Activated naive CD4-positive, alpha-beta T cell treated with anti-CD3 and anti-CD28 coated beads, Interleukin-2, amount 50 U/mL, for 24 hours (primary cell): Measurements from ENCODE around the gene KCNG4.
A peak's percentile ranks its signal among the peaks of the same experiment; 100 is the strongest.

Experiments
- H3K27ac Mint-ChIP-seq: one replicate; pipeline ENCODE4 v1.8.0; 2021; ENCODE audit warnings: mild to moderate bottlenecking, mixed read lengths
- H3K27me3 Mint-ChIP-seq: one replicate; pipeline ENCODE4 v1.8.0; 2021; ENCODE audit warnings: mixed read lengths
- H3K36me3 Mint-ChIP-seq: one replicate; pipeline ENCODE4 v1.8.0; 2021; ENCODE audit warnings: mixed read lengths
- H3K4me1 Mint-ChIP-seq: one replicate; pipeline ENCODE4 v1.8.0; 2021; ENCODE audit warnings: mixed read lengths
- H3K4me3 Mint-ChIP-seq: one replicate; pipeline ENCODE4 v1.8.0; 2021; ENCODE audit warnings: mild to moderate bottlenecking, mixed read lengths
- H3K9me3 Mint-ChIP-seq: one replicate; pipeline ENCODE4 v1.8.0; 2021; ENCODE audit warnings: mixed read lengths

KCNG4 gene

GRCh38 chr16:84193480-84193879 is 46.3 kb downstream of the KCNG4 start:
- Mint-ChIP-seq H3K9me3 (no peaks in the 10 kb centered on the region), H3K4me3 (peak overlapping the region; percentile 76), H3K36me3 (no peaks in the 10 kb centered on the region), H3K27me3 (no peaks in the 10 kb centered on the region), H3K4me1 (peaks cover 18% of the 10 kb centered on the region), H3K27ac (peak overlapping the region; percentile 2)

GRCh38 chr16:84191466-84191865 is 48.3 kb downstream of the KCNG4 start:
- Mint-ChIP-seq H3K36me3 (no peaks in the 10 kb centered on the region), H3K27me3 (no peaks in the 10 kb centered on the region), H3K27ac (no peak overlapping the region), H3K4me3 (no peak overlapping the region), H3K9me3 (no peaks in the 10 kb centered on the region), H3K4me1 (peaks cover 21% of the 10 kb centered on the region)

- H3K4me1 Mint-ChIP-seq = peaks cover 24% of the 10 kb centered on the region
- H3K9me3 Mint-ChIP-seq = no peaks in the 10 kb centered on the region
- no peaks in the 10 kb centered on the region for H3K27me3 Mint-ChIP-seq
- H3K27ac Mint-ChIP-seq = no peak within 1 kb of the TSS
- no peak within 1 kb of the TSS for H3K4me3 Mint-ChIP-seq
- H3K36me3 Mint-ChIP-seq = no peaks in the 10 kb centered on the region
These were observed 49.0 kb downstream of the KCNG4 start, which contains the start of gene ADAD2 for GRCh38 chr16:84190731-84191388. Gene ADAD2 (plus strand): TSS chr16:84191157. CDS start chr16:84191231, 74 bp downstream.

GRCh38 chr16:84186685-84187437 is 53.0 kb downstream of the KCNG4 start, which contains the start of gene TAF1C:
Gene TAF1C (minus strand): TSS chr16:84187057. CDS start chr16:84184988, 2,069 bp downstream.
- peak within 1 kb of the TSS; percentile 94 for H3K4me3 Mint-ChIP-seq
- H3K4me1 Mint-ChIP-seq = peaks cover 23% of the 10 kb centered on the region
- no peaks in the 10 kb centered on the region for H3K27me3 Mint-ChIP-seq
- no peaks in the 10 kb centered on the region for H3K9me3 Mint-ChIP-seq
- H3K27ac Mint-ChIP-seq = peak within 1 kb of the TSS; percentile 90
- peaks cover 2% of the 10 kb centered on the region for H3K36me3 Mint-ChIP-seq

- peak overlapping the region; percentile 56 for H3K27ac Mint-ChIP-seq
- H3K4me3 Mint-ChIP-seq = peak overlapping the region; percentile 94
- no peaks in the 10 kb centered on the region for H3K9me3 Mint-ChIP-seq
- H3K4me1 Mint-ChIP-seq = peaks cover 23% of the 10 kb centered on the region
- H3K36me3 Mint-ChIP-seq = peaks cover 4% of the 10 kb centered on the region
- H3K27me3 Mint-ChIP-seq = no peaks in the 10 kb centered on the region
These were observed 55.0 kb downstream of the KCNG4 start for GRCh38 chr16:84184775-84185174.

GRCh38 chr16:84183911-84184591 is 55.8 kb downstream of the KCNG4 start:
- Mint-ChIP-seq H3K4me1 (peaks cover 23% of the 10 kb centered on the region), H3K36me3 (peaks cover 4% of the 10 kb centered on the region), H3K27me3 (no peaks in the 10 kb centered on the region), H3K27ac (no peak overlapping the region), H3K4me3 (peak overlapping the region; percentile 94), H3K9me3 (no peaks in the 10 kb centered on the region)

GRCh38 chr16:84183572-84183875 is 56.3 kb downstream of the KCNG4 start:
- Mint-ChIP-seq H3K4me3 (no peak overlapping the region), H3K4me1 (peaks cover 23% of the 10 kb centered on the region), H3K36me3 (peaks cover 4% of the 10 kb centered on the region), H3K27ac (no peak overlapping the region), H3K27me3 (no peaks in the 10 kb centered on the region), H3K9me3 (no peaks in the 10 kb centered on the region)

- peaks cover 5% of the 10 kb centered on the region for H3K36me3 Mint-ChIP-seq
- no peaks in the 10 kb centered on the region for H3K9me3 Mint-ChIP-seq
- H3K4me1 Mint-ChIP-seq = peaks cover 27% of the 10 kb centered on the region
- H3K4me3 Mint-ChIP-seq = no peak overlapping the region
- no peaks in the 10 kb centered on the region for H3K27me3 Mint-ChIP-seq
- H3K27ac Mint-ChIP-seq = no peak overlapping the region
These were observed 56.9 kb downstream of the KCNG4 start for GRCh38 chr16:84182680-84183571.

- Mint-ChIP-seq H3K4me3 (no peak overlapping the region), H3K27ac (no peak overlapping the region)
These were observed 57.7 kb downstream of the KCNG4 start for GRCh38 chr16:84182104-84182503.

GRCh38 chr16:84181144-84181915 is 58.5 kb downstream of the KCNG4 start:
- Mint-ChIP-seq H3K9me3 (no peaks in the 10 kb centered on the region), H3K27me3 (no peaks in the 10 kb centered on the region), H3K27ac (no peak overlapping the region), H3K36me3 (peaks cover 7% of the 10 kb centered on the region), H3K4me3 (no peak overlapping the region), H3K4me1 (peaks cover 28% of the 10 kb centered on the region)

More at GRCh38 chr16:84182104-84182503, 57.7 kb downstream of the KCNG4 start:
- H3K4me1 Mint-ChIP-seq = peaks cover 31% of the 10 kb centered on the region
- H3K36me3 Mint-ChIP-seq = peaks cover 7% of the 10 kb centered on the region
- no peaks in the 10 kb centered on the region for H3K9me3 Mint-ChIP-seq
- H3K27me3 Mint-ChIP-seq = no peaks in the 10 kb centered on the region

GRCh38 chr16:84180519-84181140 is 59.2 kb downstream of the KCNG4 start:
- Mint-ChIP-seq H3K9me3 (no peaks in the 10 kb centered on the region), H3K27me3 (no peaks in the 10 kb centered on the region), H3K4me1 (peaks cover 24% of the 10 kb centered on the region), H3K27ac (no peak overlapping the region), H3K36me3 (peaks cover 7% of the 10 kb centered on the region), H3K4me3 (no peak overlapping the region)

GRCh38 chr16:84179612-84180320 is 60.0 kb downstream of the KCNG4 start:
- no peak overlapping the region for H3K4me3 Mint-ChIP-seq
- H3K9me3 Mint-ChIP-seq = no peaks in the 10 kb centered on the region
- peaks cover 22% of the 10 kb centered on the region for H3K4me1 Mint-ChIP-seq
- H3K27ac Mint-ChIP-seq = no peak overlapping the region
- H3K27me3 Mint-ChIP-seq = no peaks in the 10 kb centered on the region
- H3K36me3 Mint-ChIP-seq = peaks cover 7% of the 10 kb centered on the region

- Mint-ChIP-seq H3K9me3 (no peaks in the 10 kb centered on the region), H3K27ac (peak overlapping the region; percentile 68), H3K4me1 (peaks cover 15% of the 10 kb centered on the region), H3K27me3 (no peaks in the 10 kb centered on the region), H3K4me3 (no peak overlapping the region), H3K36me3 (peaks cover 7% of the 10 kb centered on the region)
These were observed 60.8 kb downstream of the KCNG4 start for GRCh38 chr16:84178892-84179611.
